HepG2 (cell line): ENCODE measurements around the gene FRMD4B. TPM values are rescaled to one million over a fixed set of nuclear protein-coding genes. Genes with fewer than 3 reads are reported as not detected.

Source experiments
- ATAC-seq: fragments of 200-7000 bp; cut with Tn5 transposase; 3 replicates; pipeline ENCODE4 v1.9.1; 2020; ENCODE audit warnings: mild to moderate bottlenecking, moderate library complexity
- BruUV-seq: library from RNA; stranded (reverse); fragments of 400-500 nt; replicated peaks from 2 replicates; lab custom pipeline; 2021; lab: Mats Ljungman, UMichigan
- CTCF ChIA-PET: fragments of 300-600 bp; formaldehyde crosslinking; extraction: SDS; loops from one replicate; lab custom pipeline; 2021; ENCODE audit warnings: low total read pairs, inconsistent platforms, low intra/inter-chr PET ratio; lab: Yijun Ruan, JAX
- POLR2A ChIA-PET: fragments of 350-600 bp; sonication (Branson Sonifier 250); formaldehyde crosslinking; loops from one replicate; lab custom pipeline; 2020; ENCODE audit warnings: antibody characterized with exemption, inconsistent platforms; lab: Yijun Ruan, JAX
- DNase-seq: peaks from one replicate; pipeline ENCODE4 v3.0.0-alpha.2; 2015; ENCODE audit warnings: low spot score
- FAIRE-seq: peaks from 3 replicates; lab custom pipeline; 2011; peaks lifted over from hg19 to GRCh38; lab: Jason Lieb, UNC
- H2AFZ ChIP-seq: one replicate; pipeline ENCODE4 v1.6.1; 2011; ENCODE audit warnings: low read length, inconsistent platforms
- H3K27ac ChIP-seq: fragments of 300-600 bp; 3 replicates; pipeline ENCODE4 v1.8.0; 2011; ENCODE audit warnings: mixed run types, mild to moderate bottlenecking, mixed read lengths, low read length, inconsistent platforms; ENCODE audit not compliant: insufficient read depth; ENCODE audit errors: extremely low read length
- H3K27me3 ChIP-seq, 2 experiments: fragments of 200-600 bp in 1 of 2; 2 replicates in 1 of 2; 3 replicates in 1 of 2; pipeline versions ENCODE4 v1.6.0 to v1.8.0; 2011; ENCODE audit warnings: low read length in 2 of 2, mild to moderate bottlenecking in 2 of 2, moderate library complexity in 2 of 2, inconsistent platforms in 1 of 2; ENCODE audit not compliant: insufficient read depth in 2 of 2, control insufficient read depth in 1 of 2
- H3K36me3 ChIP-seq, 2 experiments: fragments of 200-600 bp in 1 of 2; replicated peaks in 1 of 2; 2 replicates in 1 of 2; 3 replicates in 1 of 2; pipeline versions ENCODE4 v1.5.1 to v1.8.0; 2011; ENCODE audit warnings: low read length in 2 of 2, inconsistent platforms in 1 of 2; ENCODE audit not compliant: insufficient read depth in 2 of 2, control insufficient read depth in 1 of 2
- H3K4me1 ChIP-seq: 2 replicates; pipeline ENCODE4 v1.5.1; 2012; ENCODE audit warnings: low read length, inconsistent platforms; ENCODE audit not compliant: insufficient read depth
- H3K4me2 ChIP-seq: 2 replicates; pipeline ENCODE4 v1.6.0; 2011; ENCODE audit warnings: low read depth, low read length, inconsistent platforms
- H3K4me3 ChIP-seq, 3 experiments: fragments of 200-600 bp in 1 of 3; sonication (generic), shearing (Covaris generic) in 1 of 3; replicated peaks in 1 of 3; 2 replicates each; pipeline ENCODE4 v1.5.1; 2011 to 2016; ENCODE audit warnings: low read length in 3 of 3, inconsistent platforms in 2 of 3, low read depth in 2 of 3, mild to moderate bottlenecking in 2 of 3, control low read depth in 1 of 3, mixed read lengths in 1 of 3; ENCODE audit not compliant: insufficient read depth in 1 of 3
- H3K79me2 ChIP-seq: one replicate; pipeline ENCODE4 v1.6.1; 2011; ENCODE audit warnings: low read length, inconsistent platforms; ENCODE audit not compliant: insufficient read depth
- H3K9ac ChIP-seq: 2 replicates; pipeline ENCODE4 v1.6.0; 2011; ENCODE audit warnings: mild to moderate bottlenecking, low read depth, low read length, inconsistent platforms; ENCODE audit not compliant: insufficient read depth
- H3K9me3 ChIP-seq: 2 replicates; pipeline ENCODE4 v1.5.1; 2012; ENCODE audit warnings: mild to moderate bottlenecking, low read length
- H4K20me1 ChIP-seq: 2 replicates; pipeline ENCODE4 v1.6.0; 2011; ENCODE audit warnings: inconsistent platforms, mild to moderate bottlenecking, low read length, moderate library complexity; ENCODE audit not compliant: insufficient read depth
- AKAP8 ChIP-seq: sonication (generic); formaldehyde crosslinking; IDR thresholded peaks from 2 replicates; pipeline ENCODE4 v1.5.1; 2020; ENCODE audit warnings: mild to moderate bottlenecking, missing genetic modification reagents
- KDM2A ChIP-seq: sonication (generic); formaldehyde crosslinking; IDR thresholded peaks from 2 replicates; pipeline ENCODE4 v1.4.0; 2020; ENCODE audit warnings: low read depth, missing genetic modification reagents, borderline replicate concordance
- MAFG ChIP-seq: sonication (generic); formaldehyde crosslinking; IDR thresholded peaks from 2 replicates; pipeline ENCODE4 v1.5.1; 2020; ENCODE audit warnings: mild to moderate bottlenecking, missing genetic modification reagents
- MED1 ChIP-seq: sonication (generic); formaldehyde crosslinking; IDR thresholded peaks from 2 replicates; pipeline ENCODE4 v1.4.0; 2020; ENCODE audit warnings: missing genetic modification reagents
- PITX1 ChIP-seq: sonication (generic); formaldehyde crosslinking; IDR thresholded peaks from 2 replicates; pipeline ENCODE4 v1.5.1; 2020; ENCODE audit warnings: mild to moderate bottlenecking, missing genetic modification reagents
- POLR2AphosphoS2 ChIP-seq: IDR thresholded peaks from 2 replicates; pipeline ENCODE4 v1.6.1; 2011; ENCODE audit warnings: low read depth, low read length, improper control_type of control experiment
- PRPF4 ChIP-seq: fragments of 200-400 bp; formaldehyde crosslinking; IDR thresholded peaks from 2 replicates; pipeline ENCODE4 v1.6.1; 2016; ENCODE audit warnings: low read length, low read depth; ENCODE audit not compliant: poor library complexity, severe bottlenecking
- RFX5 ChIP-seq: IDR thresholded peaks from 2 replicates; pipeline ENCODE4 v1.6.1; 2011; ENCODE audit warnings: low read depth, low read length, improper control_type of control experiment
- RXRB ChIP-seq: IDR thresholded peaks from 2 replicates; pipeline ENCODE4 v1.6.1; 2016; ENCODE audit warnings: borderline replicate concordance, missing genetic modification reagents, missing compliant biosample characterization
- ZBTB2 ChIP-seq: sonication (generic); formaldehyde crosslinking; IDR thresholded peaks from 2 replicates; pipeline ENCODE4 v1.8.0; 2022; ENCODE audit warnings: low read depth, missing genetic modification reagents
- ZBTB3 ChIP-seq: sonication (generic); formaldehyde crosslinking; IDR thresholded peaks from 2 replicates; pipeline ENCODE4 v1.4.0; 2020; ENCODE audit warnings: low read depth, mild to moderate bottlenecking, moderate library complexity, missing genetic modification reagents, borderline replicate concordance
- ZNF160 ChIP-seq: sonication (generic); formaldehyde crosslinking; IDR thresholded peaks from 2 replicates; pipeline ENCODE4 v1.8.0; 2022; ENCODE audit warnings: mild to moderate bottlenecking, inconsistent platforms, missing genetic modification reagents
- ZNF230 ChIP-seq: sonication (generic); formaldehyde crosslinking; IDR thresholded peaks from 2 replicates; pipeline ENCODE4 v1.4.0; 2020; ENCODE audit warnings: mild to moderate bottlenecking, missing genetic modification reagents
- ZNF639 ChIP-seq: conservative IDR thresholded peaks from 2 replicates; pipeline ENCODE4 v1.6.1; 2018; ENCODE audit warnings: missing genetic modification reagents
- ZNF678 ChIP-seq: sonication (generic); formaldehyde crosslinking; IDR thresholded peaks from 2 replicates; pipeline ENCODE4 v1.4.0; 2020; ENCODE audit warnings: mild to moderate bottlenecking, missing genetic modification reagents
- ZNF792 ChIP-seq: IDR thresholded peaks from 2 replicates; pipeline ENCODE4 v1.6.1; 2016
- WGBS: methylation state at CpG from one replicate; pipeline ENCODE4 v1.1.6; 2017; ENCODE audit warnings: low lambda C conversion rate; 5-methylcytosine and 5-hydroxymethylcytosine counted together
- in situ Hi-C: cut with HindIII; loops from 2 replicates; pipeline ENCODE4 v1.10.0; 2017; ENCODE audit warnings: low pct_unique_long_range_greater_than_20kb; ENCODE audit not compliant: extremely low pct_ligation_motif_present
- intact Hi-C: fragments of 100-400 bp; cut with micrococcal nuclease; formaldehyde crosslinking; loops from one replicate; pipeline ENCODE4 v1.10.0; 2022; ENCODE audit not compliant: unreplicated experiment
- polyA plus RNA-seq, 8 experiments: library from polyadenylated mRNA; depleted of rRNA in 3 of 8; stranded (reverse) in 7 of 8; unstranded in 1 of 8; fragments of >200 nt; fragmentation: Illumina TruSeq in 4 of 8; extraction: Trizol in 4 of 8; gene quantifications; 2 replicates each; pipeline versions ENCODE4 v1.2.1 to v1.2.3, GENCODE V29; 2011 to 2016; ENCODE audit warnings: low read depth in 4 of 8, missing spikeins in 1 of 8, mixed read lengths in 1 of 8; ENCODE audit not compliant: insufficient read depth in 1 of 8
- total RNA-seq, 5 experiments: library from RNA; depleted of rRNA; stranded (reverse); fragments of >200 nt; fragmentation: Illumina TruSeq; extraction: Trizol; gene quantifications; 2 replicates each; pipeline ENCODE4 v1.2.3, GENCODE V29; 2016; ENCODE audit warnings: low read depth in 1 of 5
- TF ChIP-seq, protein P1 (sequence below): IDR thresholded peaks from 2 replicates; pipeline ENCODE4 v1.6.1; 2016; ENCODE audit warnings: missing genetic modification reagents, missing compliant biosample characterization
- TF ChIP-seq, protein P2 (sequence below): IDR thresholded peaks from 2 replicates; pipeline ENCODE4 v1.6.1; 2012; ENCODE audit warnings: low read depth, low read length, improper control_type of control experiment

The FRMD4B gene
- total and polyA plus RNA-seq, 2 of the 13 experiments (the other 11 are each of a cell fraction or from before 2014, with no cell fraction given) = 3.0 to 3.3 TPM

DNA sequence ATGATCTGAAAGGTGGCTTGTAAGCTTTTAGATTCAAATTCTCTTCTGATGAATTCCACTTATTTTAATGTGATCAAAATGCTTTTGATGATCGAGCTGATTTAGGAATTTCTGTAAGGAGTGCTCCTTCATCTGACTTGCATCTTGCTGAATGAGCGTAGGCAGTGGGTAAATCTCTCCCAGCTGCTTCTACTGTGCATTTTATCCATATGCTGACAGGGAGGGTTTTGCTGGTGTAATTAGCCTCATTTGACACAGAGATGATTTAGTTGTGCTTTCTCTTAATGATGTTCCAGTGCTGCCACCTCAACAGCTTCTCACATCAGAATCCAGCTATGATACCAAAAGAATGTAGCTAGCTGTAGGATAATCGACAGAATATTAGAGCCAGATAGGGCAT, 259.7 kb downstream of the FRMD4B start:
- TF ChIP-seq POLR2AphosphoS2 (no peak), RFX5 (no peak), ZNF792 (CRISPR knock-in tag) (no peak), PRPF4 (no peak), ZBTB2 (CRISPR knock-in tag) (no peak), RXRB (CRISPR knock-in tag) (no peak), ZNF678 (CRISPR knock-in tag) (no peak), PITX1 (CRISPR knock-in tag) (no peak), ZNF230 (CRISPR knock-in tag) (no peak), MAFG (CRISPR knock-in tag) (no peak), AKAP8 (no peak), ZNF639 (CRISPR knock-in tag) (no peak), KDM2A (no peak), ZNF160 (no peak), MED1 (CRISPR knock-in tag) (no peak), ZBTB3 (CRISPR knock-in tag) (no peak)
- TF ChIP-seq, protein P1, sequence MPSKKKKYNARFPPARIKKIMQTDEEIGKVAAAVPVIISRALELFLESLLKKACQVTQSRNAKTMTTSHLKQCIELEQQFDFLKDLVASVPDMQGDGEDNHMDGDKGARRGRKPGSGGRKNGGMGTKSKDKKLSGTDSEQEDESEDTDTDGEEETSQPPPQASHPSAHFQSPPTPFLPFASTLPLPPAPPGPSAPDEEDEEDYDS (CRISPR knock-in tag) = no peak
- TF ChIP-seq, protein P2, sequence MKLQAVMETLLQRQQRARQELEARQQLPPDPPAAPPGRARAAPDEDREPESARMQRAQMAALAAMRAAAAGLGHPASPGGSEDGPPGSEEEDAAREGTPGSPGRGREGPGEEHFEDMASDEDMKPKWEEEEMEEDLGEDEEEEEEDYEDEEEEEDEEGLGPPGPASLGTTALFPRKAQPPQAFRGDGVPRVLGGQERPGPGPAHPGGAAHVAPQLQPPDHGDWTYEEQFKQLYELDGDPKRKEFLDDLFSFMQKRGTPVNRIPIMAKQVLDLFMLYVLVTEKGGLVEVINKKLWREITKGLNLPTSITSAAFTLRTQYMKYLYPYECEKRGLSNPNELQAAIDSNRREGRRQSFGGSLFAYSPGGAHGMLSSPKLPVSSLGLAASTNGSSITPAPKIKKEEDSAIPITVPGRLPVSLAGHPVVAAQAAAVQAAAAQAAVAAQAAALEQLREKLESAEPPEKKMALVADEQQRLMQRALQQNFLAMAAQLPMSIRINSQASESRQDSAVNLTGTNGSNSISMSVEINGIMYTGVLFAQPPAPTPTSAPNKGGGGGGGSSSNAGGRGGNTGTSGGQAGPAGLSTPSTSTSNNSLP = no peak
- no peaks in the 10 kb centered on the region for H3K4me1 ChIP-seq
- CTCF ChIA-PET = no interaction called here
- ATAC-seq (no peak), FAIRE-seq (no peak), DNase-seq (no peak)
- no peak overlapping the region for H3K27ac ChIP-seq
- no peaks in the 10 kb centered on the region for H4K20me1 ChIP-seq
- H3K9ac ChIP-seq = no peak overlapping the region
- no peaks in the 10 kb centered on the region for H3K9me3 ChIP-seq
- POLR2A ChIA-PET = no interaction called here
- 17% methylated on average over 3 of the region's 3 CpGs for WGBS
- in situ Hi-C loops = no loop called here
- BruUV-seq = no TSS peak
- H3K79me2 ChIP-seq = no peaks in the 10 kb centered on the region
- H3K4me3 ChIP-seq = no peak overlapping the region
- H3K4me2 ChIP-seq = no peak overlapping the region
- no peaks in the 10 kb centered on the region for H3K36me3 ChIP-seq
- intact Hi-C loops = no loop called here
- no peaks in the 10 kb centered on the region for H3K27me3 ChIP-seq
- no peak overlapping the region for H2AFZ ChIP-seq
